Measurements from ENCODE around the gene LRIG3.
"Not testable (repeated sequence)": the region's sequence is repeated elsewhere in the genome, so short reads cannot be mapped to it uniquely, and the experiment has no call there.

The LRIG3 gene

DNA sequence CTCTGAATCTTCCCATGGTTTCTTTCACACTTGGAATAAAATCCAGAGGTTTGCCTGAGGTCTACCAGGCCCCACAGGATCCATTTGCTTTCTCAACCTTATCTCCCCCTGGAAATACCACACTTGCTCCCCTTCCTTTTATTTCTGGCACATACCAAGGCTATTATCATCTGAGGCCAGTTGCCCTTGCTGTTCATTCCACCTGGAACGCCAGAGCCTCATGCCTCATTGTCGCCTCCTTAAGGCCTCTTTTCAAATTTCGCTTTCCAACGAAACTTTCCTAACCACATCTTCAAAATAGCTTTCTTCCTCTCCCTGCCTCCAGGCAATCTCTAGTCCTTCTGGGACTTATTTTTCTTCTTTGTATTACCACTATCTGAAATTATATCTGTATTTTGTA lies 11.2 kb upstream of the LRIG3 start:
- no peak for DNase-seq

DNA sequence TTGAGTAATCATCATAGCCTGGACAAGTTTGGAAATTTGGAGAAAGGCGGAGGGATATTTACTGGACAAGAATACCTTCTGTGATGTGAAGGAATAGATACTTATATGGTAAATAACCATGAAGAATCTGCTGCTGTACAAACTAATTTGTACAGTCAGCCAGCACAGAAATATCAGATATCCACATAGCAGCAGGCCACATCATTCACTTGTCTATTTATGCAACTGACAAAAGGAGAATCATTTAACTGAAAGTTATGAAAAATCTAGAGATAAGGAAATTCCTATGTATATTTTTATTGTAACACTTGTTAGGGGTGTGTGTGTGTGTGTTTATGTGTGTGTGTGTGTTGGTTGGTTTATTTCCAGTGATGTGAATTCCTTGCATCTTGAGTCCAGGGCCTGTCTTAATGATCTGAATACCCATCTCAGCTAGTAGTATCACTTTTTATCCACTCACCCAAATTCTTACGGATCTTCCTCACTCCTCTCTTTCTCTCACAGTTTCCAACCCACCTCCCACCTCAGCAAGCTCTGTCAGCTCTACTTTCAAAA lies 10.5 kb upstream of the LRIG3 start:
- DNase-seq, result no peak

DNA sequence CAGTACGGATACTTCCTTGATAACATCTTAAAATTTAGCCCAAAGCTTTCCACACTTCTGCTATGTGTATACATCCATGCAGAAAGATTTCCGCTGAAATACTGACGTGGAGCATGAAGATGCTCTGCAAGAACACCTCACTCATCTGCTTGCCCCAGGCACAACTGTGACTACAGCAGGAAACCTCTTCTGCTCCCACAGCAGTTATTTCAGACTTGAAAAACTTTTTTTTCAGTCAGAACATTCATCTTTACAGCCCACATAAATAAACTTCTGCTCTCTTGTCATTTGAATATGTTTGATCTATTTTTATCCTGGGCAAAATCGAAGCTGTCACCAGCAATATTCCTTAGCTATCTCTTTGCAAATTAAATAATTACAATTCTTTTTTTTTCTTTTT lies 6.8 kb upstream of the LRIG3 start:
- no peak for DNase-seq

DNA sequence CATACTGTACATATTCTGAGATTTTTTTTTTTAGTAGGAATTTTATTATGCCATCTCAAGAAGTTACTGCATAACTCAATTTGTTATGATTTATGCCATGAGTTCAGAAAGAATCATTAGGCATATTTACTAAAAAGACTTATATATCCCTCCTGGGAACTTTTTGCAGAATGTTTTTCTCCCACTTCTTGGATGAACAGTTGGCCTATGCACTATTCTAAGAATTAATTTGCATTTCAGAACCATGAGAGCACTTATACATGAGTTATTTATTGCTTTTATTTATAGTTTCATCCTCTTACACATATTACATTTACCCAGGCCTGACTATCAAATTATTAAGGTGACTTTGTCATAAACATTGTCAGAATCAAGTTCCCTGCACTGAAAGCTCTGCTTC lies 6.3 kb upstream of the LRIG3 start:
- no peak for DNase-seq

DNA sequence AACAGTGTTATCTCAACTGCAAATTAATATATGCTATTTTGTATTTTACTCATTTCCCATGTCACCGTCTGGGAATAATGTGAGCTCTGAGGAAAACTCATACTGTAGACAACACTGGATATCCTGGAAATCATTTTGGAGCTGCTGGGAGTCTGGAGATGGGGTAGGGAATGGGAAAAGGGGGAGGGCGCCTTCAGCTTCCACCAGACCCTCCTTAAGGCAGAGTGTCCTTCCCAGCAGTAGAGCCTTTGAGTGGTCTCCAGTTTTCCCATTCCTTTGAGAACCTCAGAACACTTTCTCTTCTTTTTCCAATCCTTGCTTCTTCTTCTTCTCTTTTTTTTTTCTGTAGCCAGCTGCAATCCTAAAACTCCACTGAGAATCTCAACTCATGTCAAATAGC lies 5.4 kb upstream of the LRIG3 start:
- no peak for DNase-seq

DNA sequence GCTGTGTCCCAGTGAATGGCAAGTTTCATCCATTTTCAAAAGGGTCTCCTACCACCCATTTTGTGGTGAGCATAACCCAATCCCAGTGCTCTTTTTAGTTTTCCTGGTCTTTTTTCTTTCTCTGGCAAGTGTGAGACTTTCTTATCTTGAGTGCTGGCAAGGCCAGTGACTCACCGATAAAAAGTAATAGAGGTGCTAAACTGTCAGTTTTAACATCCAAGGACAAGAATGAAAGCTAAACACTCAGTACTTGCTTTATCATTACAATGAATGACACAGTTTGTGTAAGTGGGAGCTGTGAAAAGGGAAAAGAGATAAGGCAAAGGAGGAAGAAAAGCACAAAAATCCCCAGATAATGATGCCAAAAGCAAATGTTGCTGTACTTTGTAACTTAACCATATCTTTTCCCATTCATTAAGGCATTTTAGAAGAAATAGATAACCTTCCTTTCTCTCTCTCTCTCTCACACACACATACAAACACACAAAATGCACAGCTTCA lies 4.9 kb upstream of the LRIG3 start:
- DNase-seq, result no peak

DNA sequence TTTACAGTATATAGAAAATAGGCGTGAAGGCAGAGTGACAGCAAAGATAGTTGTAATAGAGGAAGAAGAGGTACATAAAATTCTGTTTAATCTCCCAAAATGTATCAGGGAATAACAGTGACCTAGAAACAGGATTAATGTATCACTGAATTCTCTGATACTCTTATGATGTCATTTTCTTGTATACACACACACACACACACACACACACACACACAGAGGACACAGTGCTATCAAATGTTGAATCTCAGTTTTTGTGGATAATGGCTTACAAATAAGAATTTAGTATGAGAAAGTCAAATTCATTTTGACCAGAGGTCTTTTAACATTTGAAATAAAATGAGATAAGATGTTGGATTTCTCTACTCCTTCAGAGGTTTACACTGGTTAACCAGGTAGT lies 4.3 kb upstream of the LRIG3 start:
- no peak for DNase-seq

DNA sequence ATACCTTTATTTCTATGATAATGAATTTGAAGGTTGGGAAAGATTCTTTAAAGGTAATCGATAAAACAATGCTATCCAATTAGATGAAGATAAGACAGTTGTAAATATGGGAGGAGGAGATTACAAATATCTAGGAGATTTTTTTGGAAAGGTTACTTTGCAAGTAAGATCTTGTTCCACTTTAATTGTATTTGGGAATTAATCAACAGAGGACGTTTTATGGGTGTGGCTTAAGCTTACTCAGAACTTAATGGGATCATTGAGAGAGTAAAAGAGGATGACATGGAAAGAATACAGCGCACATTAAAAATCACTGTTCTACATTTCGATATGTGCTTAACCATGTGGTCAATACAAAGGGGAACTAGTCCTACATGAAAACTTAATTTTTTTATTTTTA lies 3.5 kb upstream of the LRIG3 start:
- DNase-seq, result no peak

DNA sequence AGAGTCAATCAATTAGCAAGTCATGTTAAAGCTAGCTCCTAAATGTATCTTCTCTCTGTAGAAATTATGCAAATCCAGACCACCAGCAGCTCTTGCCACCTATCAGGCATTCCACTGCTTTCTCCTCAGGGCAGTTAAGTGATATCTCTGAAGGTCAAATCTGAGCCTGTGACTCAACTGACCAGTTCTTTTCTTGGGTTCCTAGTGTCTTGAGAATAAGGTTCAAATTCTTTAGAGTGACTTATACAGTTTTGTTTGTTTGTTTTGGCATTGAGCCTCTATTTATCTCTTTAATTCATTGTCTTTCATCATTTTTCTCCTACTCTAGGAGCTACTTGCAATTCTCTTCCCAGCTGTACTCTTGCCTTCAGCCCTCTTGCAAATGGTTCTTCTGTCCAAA lies 2.5 kb upstream of the LRIG3 start:
- peak; percentile 67 for DNase-seq

DNA sequence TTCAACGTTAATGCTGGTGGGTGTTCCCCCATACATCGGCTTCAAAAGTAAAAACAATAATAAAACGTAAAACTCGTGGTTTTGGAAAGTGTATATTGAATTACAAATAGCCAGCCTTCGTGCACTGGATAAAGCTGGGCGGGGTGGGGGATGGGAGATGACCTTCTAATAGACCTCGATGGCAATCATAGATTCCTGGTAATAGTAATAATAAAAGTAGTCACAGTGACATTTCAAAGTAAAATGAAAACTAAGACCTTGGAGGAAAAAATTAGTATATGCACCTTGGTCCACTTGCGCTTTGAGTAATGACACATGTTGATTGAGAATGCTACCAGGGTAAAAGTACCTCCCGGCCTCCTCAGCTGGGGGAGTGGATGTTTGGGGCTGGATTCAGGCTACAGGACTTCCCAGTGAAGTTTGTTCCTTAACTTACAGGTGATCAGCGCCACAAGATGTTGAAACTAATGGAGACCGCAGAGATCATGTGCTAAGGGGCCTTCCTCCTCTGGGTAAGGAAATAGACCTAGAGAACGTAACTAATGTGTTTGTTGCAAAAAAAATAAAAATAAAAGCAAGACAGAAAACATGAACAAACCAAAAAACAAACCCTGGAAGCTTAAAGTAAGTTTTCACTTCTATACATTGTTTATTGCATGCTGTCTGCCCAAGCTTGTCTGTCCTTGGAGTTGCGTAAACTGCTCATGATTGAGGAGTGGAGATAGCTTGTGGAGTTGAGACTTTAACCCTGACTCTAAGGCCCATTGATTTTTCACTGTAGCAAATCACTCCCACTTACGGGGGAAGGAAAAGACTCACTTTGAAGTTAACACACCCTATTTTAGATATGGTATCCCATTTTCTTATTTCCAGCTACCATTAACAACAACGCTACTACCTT lies 907 bp upstream of the LRIG3 start:
- DNase-seq, result no peak

DNA sequence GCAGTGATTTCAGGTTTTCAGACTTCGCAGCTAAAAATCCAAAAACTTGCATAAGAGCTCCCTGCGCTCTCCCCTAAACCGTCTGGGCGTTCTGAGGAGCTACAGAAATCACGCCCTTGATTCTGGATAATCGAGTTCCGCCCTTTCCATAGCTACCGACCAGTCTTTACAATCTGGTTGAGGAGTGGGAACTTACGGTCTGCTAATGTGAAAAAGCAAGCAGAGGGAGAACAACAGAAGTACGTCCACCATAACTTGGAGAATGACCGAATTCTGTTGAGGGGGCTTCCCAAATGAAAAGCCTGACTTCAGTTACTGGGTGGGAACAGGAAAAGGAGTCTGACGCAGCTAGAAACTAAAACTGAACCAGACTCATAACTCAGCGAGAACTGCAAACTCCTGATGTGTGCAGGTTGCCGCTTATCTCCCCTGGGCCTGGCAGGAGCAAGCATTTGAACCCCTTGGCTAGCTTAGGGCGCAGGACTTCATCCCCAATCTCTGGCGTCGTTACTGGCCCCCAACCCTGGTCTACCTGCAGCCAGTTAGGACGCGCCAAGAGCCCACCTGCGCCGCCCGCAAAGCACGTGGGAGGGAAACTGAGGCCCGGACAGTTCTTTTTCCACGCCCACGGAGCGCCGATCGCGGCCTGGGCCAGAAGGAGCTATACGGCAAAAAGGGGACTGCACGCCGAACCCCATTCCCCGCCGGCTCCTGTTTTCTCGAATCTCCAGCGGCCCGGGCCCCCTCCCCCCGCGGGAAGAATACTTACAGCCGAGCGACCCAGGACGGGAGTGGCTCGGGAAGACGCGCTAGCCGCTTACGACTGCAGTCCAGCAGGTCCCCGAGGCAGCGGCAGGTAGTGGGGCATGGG lies 838 bp downstream of the LRIG3 start:
- DNase-seq, result peak; percentile 49

DNA sequence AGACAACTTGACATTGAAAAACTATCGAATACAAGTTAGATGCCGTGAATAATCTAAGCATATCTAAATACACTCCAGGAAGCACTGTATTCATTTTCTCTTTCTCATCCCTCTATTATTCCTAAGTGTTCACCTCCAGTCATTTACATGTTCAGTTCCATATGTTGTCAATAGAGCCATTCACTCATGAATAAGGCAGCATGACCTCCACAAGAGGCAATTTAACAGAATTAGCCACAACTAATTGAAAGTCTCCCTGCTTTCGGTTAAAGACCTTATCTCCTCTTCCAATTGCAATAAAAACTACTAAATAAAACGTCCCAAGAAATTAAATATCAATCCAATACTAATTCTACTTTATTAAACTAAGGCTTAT lies 1.8 kb downstream of the LRIG3 start:
- peak; percentile 22 for DNase-seq

DNA sequence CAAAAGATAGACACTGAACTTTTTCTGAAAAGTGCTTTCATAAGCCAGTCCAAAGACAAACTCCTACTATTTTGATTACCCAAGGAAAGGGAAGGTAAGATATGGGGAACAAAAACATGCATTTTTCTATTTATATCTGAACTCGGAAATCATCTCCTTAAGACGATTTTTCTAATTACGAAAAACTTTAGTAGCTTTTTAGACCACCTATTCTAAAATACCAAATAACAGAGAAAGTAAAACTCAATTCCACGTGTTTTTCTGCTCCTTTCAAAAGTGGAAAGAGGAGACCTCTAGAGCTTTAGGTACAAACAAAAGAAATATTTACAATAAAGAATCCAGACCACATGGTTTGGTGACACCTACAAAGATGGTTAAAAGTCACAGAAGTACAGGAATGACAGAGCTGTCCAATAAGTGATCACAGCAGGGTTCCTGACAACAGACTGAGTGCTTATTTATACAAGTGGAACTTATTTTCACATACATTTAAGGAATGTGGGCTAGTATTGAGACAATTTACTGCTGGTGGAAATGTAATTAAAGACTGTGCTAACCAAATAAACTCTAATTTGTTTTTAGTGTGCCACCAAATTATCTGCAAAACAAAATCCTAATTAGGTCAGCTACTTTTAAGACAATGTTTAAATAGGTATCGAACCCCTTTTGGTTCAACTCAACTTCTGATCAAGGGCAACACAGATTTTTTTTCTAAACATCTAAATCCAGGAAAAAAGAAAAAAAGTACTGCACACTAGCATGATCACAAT lies 2.4 kb downstream of the LRIG3 start:
- no peak for DNase-seq

DNA sequence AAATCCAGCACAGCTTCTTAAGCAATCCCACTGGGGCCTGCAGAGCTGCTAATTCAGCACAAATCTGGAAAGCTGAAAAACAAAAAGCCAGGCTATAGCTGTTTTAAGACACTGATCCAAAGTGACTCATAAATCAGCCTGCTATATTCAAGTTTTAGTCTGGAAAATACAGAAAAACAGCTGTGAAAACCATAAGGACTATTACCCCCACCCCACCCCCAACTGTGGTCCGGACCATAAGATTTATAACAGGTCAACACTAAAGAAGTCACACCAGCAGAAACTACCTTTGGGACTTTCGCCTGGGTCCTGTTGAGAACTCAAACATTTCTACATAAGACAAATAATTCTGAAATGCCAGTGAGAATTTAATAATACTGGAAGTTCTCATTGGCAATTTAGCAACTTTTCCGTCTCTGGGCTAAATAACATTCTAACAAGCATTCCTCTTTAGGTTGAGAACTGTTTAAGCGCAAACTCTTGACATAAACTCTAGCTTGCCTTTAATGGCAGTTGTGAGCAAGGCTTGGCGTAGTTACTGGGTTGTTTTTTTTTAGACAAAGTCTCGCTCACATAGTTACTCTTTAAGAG lies 3.3 kb downstream of the LRIG3 start:
- peak; percentile 43 for DNase-seq

DNA sequence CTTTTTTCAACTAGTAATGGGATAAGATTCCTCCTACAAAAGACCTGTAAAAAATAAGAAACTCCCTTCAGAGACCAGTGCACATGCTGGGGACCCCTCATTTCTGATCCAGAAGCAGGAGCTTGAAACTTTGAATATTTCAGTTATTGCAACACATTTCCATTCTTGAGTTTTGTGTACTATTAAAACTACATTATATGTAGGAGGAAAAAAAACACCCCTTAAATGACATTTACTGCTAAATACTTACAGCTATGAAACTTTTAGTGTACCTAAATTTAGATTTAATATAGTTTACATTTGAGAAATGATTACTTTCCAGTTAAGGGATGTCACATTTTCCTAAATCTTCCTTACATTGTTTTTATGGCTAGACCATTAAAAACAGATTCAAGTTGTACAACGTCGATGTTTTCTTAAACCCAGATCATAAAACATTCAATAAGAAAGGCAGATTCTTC lies 4.1 kb downstream of the LRIG3 start:
- no peak for DNase-seq

DNA sequence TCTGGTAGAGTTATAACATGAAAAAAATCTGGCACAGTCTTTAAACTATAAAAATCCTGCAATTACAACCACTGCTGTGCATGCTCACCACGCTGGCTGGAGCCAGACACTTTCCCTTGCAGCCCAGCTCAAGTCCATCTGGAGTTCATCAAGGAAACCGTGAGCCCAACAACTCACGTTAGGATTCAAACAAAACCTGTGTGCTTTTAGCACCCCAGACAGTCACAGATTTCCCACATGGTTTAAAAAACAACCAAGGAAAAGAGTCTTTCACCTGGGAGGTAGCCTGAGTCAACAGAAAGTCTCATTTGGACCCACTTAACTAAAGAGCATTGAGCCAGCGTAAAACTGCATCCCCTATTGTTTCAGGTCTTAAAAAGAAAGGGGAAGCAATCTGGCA lies 4.7 kb downstream of the LRIG3 start:
- DNase-seq, result peak; percentile 60

DNA sequence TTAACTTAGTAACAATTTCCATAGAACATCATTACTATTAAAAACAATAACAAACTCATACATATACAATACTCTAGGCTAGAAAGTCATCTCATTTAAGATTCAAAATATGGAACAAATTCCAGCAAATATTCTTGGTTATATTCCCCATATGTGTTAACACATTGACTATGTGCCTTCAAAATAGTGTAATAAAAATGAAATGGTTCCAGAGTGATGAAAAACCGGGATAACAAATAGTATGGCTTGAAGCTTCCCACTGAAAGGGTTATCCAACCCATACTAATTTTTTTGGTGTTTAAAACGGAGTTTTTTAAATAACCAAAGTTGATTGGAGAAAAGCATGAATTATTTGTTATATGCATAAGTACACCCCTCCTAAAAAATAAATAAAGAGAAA lies 5.3 kb downstream of the LRIG3 start:
- no peak for DNase-seq

DNA sequence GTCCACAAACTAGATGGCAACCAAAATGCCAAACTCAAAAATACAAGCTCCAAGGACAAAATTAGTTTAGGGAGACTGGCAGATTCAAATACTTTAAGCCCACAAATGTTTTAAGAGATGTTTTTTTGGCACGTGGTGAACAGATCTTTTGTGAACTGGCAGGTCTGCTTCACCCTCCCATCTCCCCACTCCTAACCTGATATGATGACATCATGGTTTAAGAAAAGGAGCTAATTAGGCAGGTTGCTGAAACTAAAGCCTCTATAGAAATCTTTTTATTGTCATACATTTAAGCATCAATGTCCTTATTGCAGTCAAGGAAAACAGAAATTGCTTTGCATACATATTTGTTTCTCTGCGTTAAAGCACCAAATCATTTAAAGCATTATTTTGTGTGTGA lies 5.8 kb downstream of the LRIG3 start:
- DNase-seq, result no peak

DNA sequence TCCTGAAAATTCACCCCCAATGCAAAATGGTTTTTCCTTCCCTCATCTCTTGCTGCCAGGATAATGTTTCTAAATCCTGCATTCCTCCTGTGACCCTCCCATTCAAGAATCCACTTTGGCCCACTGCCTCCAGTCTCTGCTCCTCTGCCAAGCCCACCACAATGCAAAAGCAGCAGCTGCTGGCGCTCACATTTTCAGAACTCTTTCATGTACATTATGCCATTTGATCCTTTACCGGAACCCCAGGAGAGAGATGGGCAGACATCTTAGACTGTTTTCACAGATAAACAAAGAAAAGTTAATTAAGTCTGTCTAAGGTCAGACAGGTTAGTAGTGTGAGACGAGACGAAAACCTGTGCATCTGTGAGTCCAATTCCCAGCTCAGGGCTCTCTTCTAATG lies 12.9 kb downstream of the LRIG3 start:
- no peak for DNase-seq

DNA sequence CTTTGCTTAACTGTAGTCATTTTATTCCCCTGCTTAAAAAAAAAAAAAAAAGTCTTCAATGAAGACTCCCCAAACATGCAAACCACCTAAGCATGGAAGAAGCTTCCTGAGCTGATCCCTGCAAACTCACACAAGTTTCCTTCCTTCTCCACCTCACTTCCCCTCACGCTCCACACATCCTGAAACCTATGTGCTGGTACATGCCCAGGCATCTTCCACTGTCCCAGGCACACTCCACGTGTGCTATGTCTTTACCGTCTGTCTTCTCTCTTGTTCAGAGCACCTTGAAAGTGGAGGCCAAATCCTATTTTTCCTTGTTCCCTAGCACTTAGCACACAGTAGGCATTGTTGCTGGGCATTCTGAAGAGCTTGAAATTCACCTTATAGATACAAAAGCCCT lies 13.4 kb downstream of the LRIG3 start:
- no peak for DNase-seq

DNA sequence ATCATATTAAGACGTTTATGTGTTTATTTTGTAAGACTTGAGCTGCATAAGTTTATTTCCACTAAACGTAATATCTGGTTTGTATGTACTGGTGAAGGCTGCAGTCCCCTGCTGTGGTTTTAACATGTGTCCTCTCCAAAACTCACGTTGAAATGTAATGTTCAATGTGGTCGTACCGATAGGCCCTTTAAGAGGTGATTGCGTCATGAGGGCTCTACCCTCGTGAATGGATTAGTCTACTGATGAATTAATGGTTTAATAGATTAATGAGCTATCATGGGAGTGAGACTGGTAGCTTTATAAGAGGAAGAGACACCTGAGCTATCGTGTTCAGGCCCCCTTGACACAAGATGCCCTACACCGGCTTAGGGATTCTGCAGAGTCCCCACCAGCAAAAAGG lies 14.9 kb downstream of the LRIG3 start:
- no peak for DNase-seq

DNA sequence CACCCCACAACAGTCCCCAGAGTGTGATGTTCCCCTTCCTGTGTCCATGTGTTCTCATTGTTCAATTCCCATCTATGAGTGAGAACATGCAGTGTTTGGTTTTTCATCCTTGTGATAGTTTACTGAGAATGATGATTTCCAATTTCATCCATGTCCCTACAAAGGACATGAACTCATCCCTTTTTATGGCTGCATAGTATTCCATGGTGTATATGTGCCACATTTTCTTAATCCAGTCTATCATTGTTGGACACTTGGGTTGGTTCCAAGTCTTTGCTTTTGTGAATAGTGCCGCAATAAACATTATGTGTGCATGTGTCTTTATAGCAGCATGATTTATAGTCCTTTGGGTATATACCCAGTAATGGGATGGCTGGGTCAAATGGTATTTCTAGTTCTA lies 17.6 kb downstream of the LRIG3 start:
- DNase-seq, result not testable (repeated sequence)
